Erythroblast (primary cell): ENCODE results near the gene MT1M.
"Not testable (repeated sequence)": the region's sequence is repeated elsewhere in the genome, so short reads cannot be mapped to it uniquely, and the experiment has no call there.

ENCODE experiments used
- DNase-seq, 2 experiments: peaks; one replicate each; lab custom pipeline; 2025; lab: John Stamatoyannopoulos, UW
- GATA1 ChIP-seq: IDR thresholded peaks from 2 replicates; pipeline ENCODE4 v1.6.1; 2011; ENCODE audit warnings: low read depth, mild to moderate bottlenecking, control low read depth, low read length, moderate library complexity
- POLR2A ChIP-seq: IDR thresholded peaks from 2 replicates; pipeline ENCODE4 v1.6.1; 2011; ENCODE audit warnings: mild to moderate bottlenecking, low read length

Gene MT1M

GRCh38 chr16:56615353-56615752 is 17.1 kb upstream of the MT1M start:
- no peak for DNase-seq
- TF ChIP-seq GATA1, result no peak
- no peak for TF ChIP-seq POLR2A

- TF ChIP-seq GATA1, result no peak
- no peak for DNase-seq
Measured at GRCh38 chr16:56616608-56617211, 15.7 kb upstream of the MT1M start.

- peak in 1 of 2 experiments; percentile 29 for DNase-seq
- TF ChIP-seq GATA1 (no peak), POLR2A (no peak)
Measured at GRCh38 chr16:56617212-56618085, 15.0 kb upstream of the MT1M start.

- no peak for DNase-seq
- TF ChIP-seq GATA1 (no peak), POLR2A (no peak)
Measured at GRCh38 chr16:56618138-56618537, 14.3 kb upstream of the MT1M start.

- no peak for DNase-seq
- TF ChIP-seq POLR2A (no peak), GATA1 (no peak)
Measured at GRCh38 chr16:56620339-56620897, 12.0 kb upstream of the MT1M start.

- not testable (repeated sequence) for DNase-seq
Measured at GRCh38 chr16:56621665-56622445, 10.6 kb upstream of the MT1M start.

GRCh38 chr16:56623184-56623583 is 9.3 kb upstream of the MT1M start:
- not testable (repeated sequence) for DNase-seq

GRCh38 chr16:56623637-56624036 is 8.8 kb upstream of the MT1M start:
- TF ChIP-seq POLR2A (no peak), GATA1 (no peak)
- no peak for DNase-seq

- DNase-seq, result peak in 1 of 2 experiments; percentile 30
- no peak for TF ChIP-seq POLR2A
Measured at GRCh38 chr16:56625140-56625942, 7.1 kb upstream of the MT1M start, which contains the start of gene MT1E. TSS of gene MT1E (plus strand) at chr16:56625781. CDS start at chr16:56625852, 71 bp downstream.

- no peak for DNase-seq
- TF ChIP-seq POLR2A (no peak), GATA1 (no peak)
Measured at GRCh38 chr16:56625943-56626654, 6.4 kb upstream of the MT1M start.

GRCh38 chr16:56626685-56627084 is 5.8 kb upstream of the MT1M start:
- TF ChIP-seq GATA1, result no peak
- TF ChIP-seq POLR2A, result no peak
- no peak for DNase-seq

- no peak for DNase-seq
Measured at GRCh38 chr16:56628486-56629350, 3.7 kb upstream of the MT1M start.

GRCh38 chr16:56629531-56629930 is 2.9 kb upstream of the MT1M start:
- TF ChIP-seq POLR2A (no peak), GATA1 (no peak)
- DNase-seq, result no peak

More at GRCh38 chr16:56628486-56629350, 3.7 kb upstream of the MT1M start:
- TF ChIP-seq GATA1 (no peak), POLR2A (no peak)
